ENCODE measurements around the gene DGLUCY.
A peak's percentile ranks its signal among the peaks of the same experiment; 100 is the strongest.
"Not testable (repeated sequence)": the region's sequence is repeated elsewhere in the genome, so short reads cannot be mapped to it uniquely, and the experiment has no call there.

Gene DGLUCY

DNA sequence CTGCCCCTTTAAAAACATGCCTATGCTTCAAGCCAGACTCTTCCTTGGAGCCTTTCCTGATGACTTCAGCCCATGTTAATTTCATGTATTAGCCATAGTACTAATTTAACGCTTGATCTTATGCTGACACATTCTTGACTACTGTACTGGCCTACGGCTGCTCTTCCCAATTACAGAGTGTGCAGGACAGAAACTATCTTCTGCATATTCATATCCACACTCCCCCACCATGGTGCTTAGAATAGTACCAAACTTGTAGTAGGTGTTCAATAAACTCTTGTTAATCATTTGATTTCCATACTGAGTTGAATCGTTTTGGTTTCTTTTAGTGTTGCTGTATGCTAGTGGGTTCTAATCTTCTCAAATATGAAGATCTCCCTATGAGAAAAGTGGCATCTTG lies 21.8 kb upstream of the DGLUCY start:
- ATAC-seq (ENCODE audit: low read depth) = no peak

DNA sequence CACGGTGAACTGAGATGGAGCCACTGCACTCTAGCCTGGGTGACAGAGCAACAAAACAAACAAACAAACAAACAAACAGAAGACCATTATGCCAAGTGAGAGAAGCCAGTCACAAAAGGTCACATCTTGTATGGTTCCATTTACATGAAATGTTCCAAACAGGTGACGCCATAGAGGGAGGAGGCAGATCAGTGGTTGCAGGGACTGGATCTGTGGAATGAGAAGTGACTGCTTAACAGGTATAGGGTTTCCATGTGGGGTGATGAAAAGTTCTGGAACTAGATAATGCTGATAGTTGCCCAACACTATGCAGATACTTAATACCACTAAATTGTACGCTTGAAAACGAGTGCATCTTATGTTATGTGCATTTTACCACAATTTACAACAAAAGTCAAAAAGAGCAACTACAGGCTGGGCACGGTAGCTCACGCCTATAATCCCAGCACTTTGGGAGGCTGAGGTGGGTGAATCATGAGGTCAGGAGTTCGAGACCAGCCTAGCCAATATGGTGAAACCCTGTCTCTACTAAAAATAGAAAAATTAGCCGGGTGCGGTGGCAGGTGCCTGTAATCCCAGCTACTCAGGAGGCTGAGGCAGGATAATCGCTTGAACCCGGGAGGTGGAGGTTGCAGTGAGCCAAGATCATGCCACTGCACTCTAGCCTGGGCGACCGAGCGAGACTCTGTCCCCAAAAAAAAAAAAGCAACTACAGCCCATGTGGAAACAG lies 20.0 kb upstream of the DGLUCY start:
- H3K4me1 Mint-ChIP-seq; H3K27ac Mint-ChIP-seq; H3K36me3 Mint-ChIP-seq; H3K4me3 Mint-ChIP-seq; ATAC-seq (ENCODE audit: low read depth); H3K27me3 Mint-ChIP-seq; DNase-seq (ENCODE audit: low spot score in 2 of 2); H3K9me3 Mint-ChIP-seq: not testable (repeated sequence)

More for the DNA sequence above, 21.8 kb upstream of the DGLUCY start:
- no peaks in the 10 kb centered on the region for H3K9me3 Mint-ChIP-seq
- no peak overlapping the region for H3K4me3 Mint-ChIP-seq
- H3K27me3 Mint-ChIP-seq = no peaks in the 10 kb centered on the region
- no peak overlapping the region for H3K27ac Mint-ChIP-seq
- H3K4me1 Mint-ChIP-seq = peaks cover 8% of the 10 kb centered on the region
- no peak for DNase-seq (ENCODE audit: low spot score in 2 of 2)
- peaks cover 2% of the 10 kb centered on the region for H3K36me3 Mint-ChIP-seq

DNA sequence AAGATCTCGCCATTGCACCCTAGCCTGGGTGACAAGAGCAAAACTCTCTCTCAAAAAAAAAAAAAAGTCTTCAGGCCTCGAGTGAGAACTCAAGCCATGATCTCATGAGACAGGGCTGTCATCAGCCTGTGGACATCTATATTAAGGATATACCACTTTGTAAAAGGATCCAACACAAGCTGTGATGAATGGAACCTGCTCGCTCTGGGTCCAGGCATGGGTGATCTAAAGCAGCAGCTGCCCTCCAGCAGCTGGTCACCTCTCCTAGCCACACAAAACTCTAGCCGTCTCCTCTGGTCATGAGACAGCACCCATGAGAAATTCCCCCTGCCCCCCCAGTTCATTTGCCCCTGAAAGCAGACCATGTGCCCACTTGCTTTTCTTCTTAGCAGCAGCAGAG lies 19.1 kb upstream of the DGLUCY start:
- Mint-ChIP-seq H3K27me3 (no peaks in the 10 kb centered on the region), H3K27ac (no peak overlapping the region), H3K4me1 (no peaks in the 10 kb centered on the region), H3K36me3 (peaks cover 2% of the 10 kb centered on the region), H3K4me3 (no peak overlapping the region), H3K9me3 (no peaks in the 10 kb centered on the region)
- DNase-seq (ENCODE audit: low spot score in 2 of 2) = no peak
- no peak for ATAC-seq (ENCODE audit: low read depth)

DNA sequence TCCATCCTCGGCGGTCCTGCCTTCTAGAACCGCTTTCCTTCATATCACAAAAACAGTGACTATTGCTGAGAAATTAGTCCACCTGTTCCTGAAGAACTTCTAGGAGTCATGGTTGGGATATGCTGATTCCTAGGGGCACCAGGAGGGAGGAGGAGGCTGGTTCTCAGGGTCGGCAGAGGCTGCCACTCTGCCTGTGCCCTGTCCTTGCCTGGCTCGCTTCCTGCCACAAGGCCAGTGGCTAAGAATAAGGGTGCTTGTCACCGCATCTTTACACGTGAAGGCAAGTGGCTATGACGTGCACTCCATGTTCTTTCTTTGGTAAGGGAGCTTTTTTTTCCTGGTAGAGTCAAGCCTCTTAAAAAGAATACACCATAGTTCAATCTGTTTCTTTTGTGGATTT lies 18.7 kb upstream of the DGLUCY start:
- Mint-ChIP-seq H3K36me3 (peaks cover 2% of the 10 kb centered on the region), H3K9me3 (no peaks in the 10 kb centered on the region), H3K4me3 (no peak overlapping the region), H3K4me1 (no peaks in the 10 kb centered on the region), H3K27ac (no peak overlapping the region), H3K27me3 (no peaks in the 10 kb centered on the region)
- no peak for ATAC-seq (ENCODE audit: low read depth)
- DNase-seq (ENCODE audit: low spot score in 2 of 2) = no peak

DNA sequence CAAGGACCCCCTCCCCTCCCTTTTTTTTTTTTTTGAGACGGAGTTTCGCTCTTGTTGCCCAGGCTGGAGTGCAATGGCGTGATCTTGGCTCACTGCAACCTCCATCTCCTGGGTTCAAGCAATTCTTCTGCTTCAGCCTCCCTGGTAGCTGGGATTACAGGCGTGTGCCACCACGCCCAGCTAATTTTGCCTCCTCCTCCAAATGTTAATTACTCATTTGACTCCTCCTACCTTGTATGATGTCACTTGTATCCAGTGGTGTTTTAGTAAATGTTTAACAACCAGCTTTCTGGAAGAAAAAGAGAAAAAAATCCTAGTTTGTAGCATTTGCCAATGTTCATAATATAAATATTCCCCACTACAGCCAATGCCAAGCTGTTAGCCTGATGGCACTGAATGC lies 16.2 kb upstream of the DGLUCY start:
- H3K36me3 Mint-ChIP-seq; H3K9me3 Mint-ChIP-seq; H3K27me3 Mint-ChIP-seq; H3K27ac Mint-ChIP-seq; ATAC-seq (ENCODE audit: low read depth); DNase-seq (ENCODE audit: low spot score in 2 of 2); H3K4me3 Mint-ChIP-seq; H3K4me1 Mint-ChIP-seq: not testable (repeated sequence)

DNA sequence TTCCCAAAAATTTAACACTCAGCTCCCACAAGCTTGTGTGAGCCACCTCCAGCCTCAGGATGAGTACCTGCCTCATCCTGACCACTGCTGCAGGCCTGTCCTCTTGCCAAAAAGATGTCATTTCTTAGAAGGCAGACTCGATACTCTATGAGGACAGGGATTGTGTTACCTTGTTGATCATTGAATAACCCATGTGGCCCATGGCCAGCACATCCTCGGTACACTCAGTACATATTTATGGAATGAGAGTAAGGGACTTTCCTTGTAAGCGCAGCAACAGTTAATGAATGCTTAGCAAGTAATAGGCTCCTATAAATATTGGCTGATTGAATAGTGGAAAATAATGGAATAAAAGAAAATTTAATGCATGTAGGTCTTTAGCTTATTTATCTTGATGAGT lies 15.3 kb upstream of the DGLUCY start:
- no peaks in the 10 kb centered on the region for H3K9me3 Mint-ChIP-seq
- DNase-seq (ENCODE audit: low spot score in 2 of 2) = no peak
- H3K4me1 Mint-ChIP-seq = no peaks in the 10 kb centered on the region
- H3K36me3 Mint-ChIP-seq = peaks cover 3% of the 10 kb centered on the region
- H3K27me3 Mint-ChIP-seq = no peaks in the 10 kb centered on the region
- H3K27ac Mint-ChIP-seq = no peak overlapping the region
- no peak overlapping the region for H3K4me3 Mint-ChIP-seq
- ATAC-seq (ENCODE audit: low read depth) = no peak

- Mint-ChIP-seq H3K4me3 (no peak overlapping the region), H3K27ac (no peak overlapping the region), H3K4me1 (no peaks in the 10 kb centered on the region), H3K9me3 (no peaks in the 10 kb centered on the region), H3K36me3 (peaks cover 4% of the 10 kb centered on the region), H3K27me3 (no peaks in the 10 kb centered on the region)
- ATAC-seq (ENCODE audit: low read depth) (no peak), DNase-seq (ENCODE audit: low spot score in 2 of 2) (no peak)
Observed at GRCh38 chr14:91100102-91100501, 13.8 kb upstream of the DGLUCY start.

- H3K36me3 Mint-ChIP-seq = peaks cover 4% of the 10 kb centered on the region
- no peak overlapping the region for H3K27ac Mint-ChIP-seq
- H3K4me1 Mint-ChIP-seq = peaks cover 6% of the 10 kb centered on the region
- no peaks in the 10 kb centered on the region for H3K27me3 Mint-ChIP-seq
- H3K9me3 Mint-ChIP-seq = no peaks in the 10 kb centered on the region
- no peak overlapping the region for H3K4me3 Mint-ChIP-seq
- DNase-seq (ENCODE audit: low spot score in 2 of 2) = no peak
- no peak for ATAC-seq (ENCODE audit: low read depth)
Observed at GRCh38 chr14:91103116-91103515, 10.8 kb upstream of the DGLUCY start.

DNA sequence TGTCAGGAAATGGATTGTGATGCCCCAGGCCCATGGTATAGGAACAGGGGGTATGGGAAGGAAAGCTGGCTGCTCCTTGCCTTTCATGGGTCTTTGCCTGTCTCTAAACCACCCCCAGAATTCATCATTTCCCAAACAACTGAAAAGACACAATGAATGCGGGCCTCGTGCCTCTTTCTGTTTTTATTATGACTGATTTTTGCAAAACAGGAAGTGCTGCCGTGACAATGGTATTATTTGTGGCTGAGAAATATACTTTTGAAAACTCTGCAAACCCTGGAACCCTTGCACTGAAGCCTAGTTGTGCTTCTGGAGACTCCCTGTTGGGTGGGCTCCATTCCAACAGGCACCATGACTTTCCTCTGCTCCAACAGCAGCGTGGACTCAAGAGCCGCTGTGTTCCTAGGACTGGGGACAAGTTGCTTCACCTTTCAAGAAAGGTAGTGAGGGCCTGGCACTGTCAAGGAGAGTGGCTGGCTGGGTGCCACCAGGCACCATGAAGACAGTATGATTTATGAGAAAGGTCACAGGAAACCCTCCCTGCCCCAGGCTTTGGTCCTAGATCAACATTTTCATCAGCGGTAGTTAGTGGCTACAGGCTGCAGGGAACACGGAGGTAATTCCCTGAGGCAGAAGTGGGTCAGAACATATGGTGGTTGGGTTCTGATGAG lies 4.8 kb upstream of the DGLUCY start:
- Mint-ChIP-seq H3K27me3 (no peaks in the 10 kb centered on the region), H3K9me3 (no peaks in the 10 kb centered on the region), H3K27ac (peak overlapping the region; percentile 73), H3K4me1 (peaks cover 31% of the 10 kb centered on the region), H3K4me3 (no peak overlapping the region), H3K36me3 (peaks cover 1% of the 10 kb centered on the region)
- ATAC-seq (ENCODE audit: low read depth) = no peak
- no peak for DNase-seq (ENCODE audit: low spot score in 2 of 2)

DNA sequence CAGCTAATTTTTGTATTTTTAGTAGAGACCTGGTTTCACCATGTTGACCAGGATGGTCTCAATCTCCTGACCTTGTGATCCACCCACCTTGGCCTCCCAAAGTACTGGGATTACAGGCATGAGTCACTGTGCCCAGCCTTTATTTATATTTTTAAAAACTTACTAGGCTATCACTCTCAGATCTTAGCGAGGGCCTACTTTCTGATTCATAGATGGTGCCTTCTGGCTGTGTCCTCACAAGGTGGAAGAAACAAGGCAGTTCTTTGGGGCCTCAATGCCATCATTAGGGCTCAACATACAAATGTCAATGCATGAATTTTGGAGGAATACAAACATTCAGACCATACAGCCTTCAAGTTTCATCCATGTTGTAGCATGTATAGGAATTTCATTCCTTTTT lies 2.4 kb upstream of the DGLUCY start:
- DNase-seq (ENCODE audit: low spot score in 2 of 2) (no peak), ATAC-seq (ENCODE audit: low read depth) (no peak)
- H3K27me3 Mint-ChIP-seq = no peaks in the 10 kb centered on the region
- H3K9me3 Mint-ChIP-seq = no peaks in the 10 kb centered on the region
- H3K36me3 Mint-ChIP-seq = peaks cover 5% of the 10 kb centered on the region
- H3K4me1 Mint-ChIP-seq = peaks cover 40% of the 10 kb centered on the region
- H3K27ac Mint-ChIP-seq = no peak overlapping the region
- no peak overlapping the region for H3K4me3 Mint-ChIP-seq

- peak overlapping the region; percentile 28 for H3K4me3 Mint-ChIP-seq
- DNase-seq (ENCODE audit: low spot score in 2 of 2) (no peak), ATAC-seq (ENCODE audit: low read depth) (no peak)
- H3K27ac Mint-ChIP-seq = peak overlapping the region; percentile 80
- H3K4me1 Mint-ChIP-seq = peaks cover 45% of the 10 kb centered on the region
- H3K9me3 Mint-ChIP-seq = no peaks in the 10 kb centered on the region
- no peaks in the 10 kb centered on the region for H3K27me3 Mint-ChIP-seq
- peaks cover 6% of the 10 kb centered on the region for H3K36me3 Mint-ChIP-seq
Observed at GRCh38 chr14:91112194-91112593, 1.7 kb upstream of the DGLUCY start.

DNA sequence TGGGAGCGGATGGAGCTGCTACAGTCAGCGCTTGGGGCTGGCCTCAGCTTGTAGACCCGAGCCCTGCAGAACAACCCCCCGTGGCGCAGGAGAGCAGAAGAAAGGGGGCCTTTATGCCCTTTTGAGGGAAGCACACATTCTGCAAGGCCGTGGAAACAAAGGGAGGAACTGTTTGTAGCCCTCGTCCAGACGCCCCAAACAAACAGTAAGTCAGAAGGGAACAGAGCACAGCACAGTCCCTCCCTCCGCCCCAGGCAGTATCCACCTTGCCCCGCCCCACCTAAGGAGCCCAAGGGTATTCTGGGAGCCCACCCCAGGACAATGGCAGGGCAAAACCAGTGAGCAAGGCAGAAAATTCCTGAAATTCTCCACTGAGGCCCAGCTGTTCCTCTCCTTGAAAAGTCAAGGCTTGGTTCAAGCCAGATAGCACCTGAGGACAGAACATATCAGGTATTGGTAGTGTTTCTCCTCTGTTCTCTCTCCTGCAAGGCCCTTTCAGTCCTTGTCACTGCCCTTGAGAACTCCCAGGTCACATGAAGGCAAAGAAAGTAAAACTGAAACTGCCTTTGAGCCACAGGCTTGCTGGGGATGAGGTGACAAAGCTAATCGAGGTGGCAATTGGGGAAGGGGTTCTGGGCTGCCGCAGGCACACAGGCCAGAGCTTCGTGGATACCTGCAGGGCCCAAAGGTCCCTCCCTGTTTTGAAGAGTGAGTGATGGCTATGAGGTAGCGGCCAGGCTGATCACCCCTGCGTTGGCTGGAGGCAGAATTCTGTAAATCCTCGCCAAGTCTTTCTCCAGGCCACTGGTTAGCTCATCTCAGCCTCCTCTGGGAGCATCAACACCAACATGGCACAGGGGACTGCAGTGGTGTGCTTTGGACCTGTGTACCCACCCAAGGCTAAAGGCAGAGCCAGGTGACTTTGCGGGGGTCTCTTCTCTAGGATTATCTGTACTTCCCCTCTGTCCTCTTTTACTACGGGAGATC lies 499 bp downstream of the DGLUCY start:
- Mint-ChIP-seq H3K4me3 (peak overlapping the region; percentile 86), H3K36me3 (peaks cover 21% of the 10 kb centered on the region), H3K4me1 (peaks cover 39% of the 10 kb centered on the region), H3K27ac (peak overlapping the region; percentile 92), H3K9me3 (no peaks in the 10 kb centered on the region), H3K27me3 (no peaks in the 10 kb centered on the region)
- DNase-seq (ENCODE audit: low spot score in 2 of 2) = peak; percentile 52 to 62
- ATAC-seq (ENCODE audit: low read depth) = peak; percentile 80

- peaks cover 42% of the 10 kb centered on the region for H3K4me1 Mint-ChIP-seq
- ATAC-seq (ENCODE audit: low read depth) (no peak), DNase-seq (ENCODE audit: low spot score in 2 of 2) (no peak)
- peak overlapping the region; percentile 86 for H3K4me3 Mint-ChIP-seq
- H3K27ac Mint-ChIP-seq = peak overlapping the region; percentile 89
- H3K27me3 Mint-ChIP-seq = no peaks in the 10 kb centered on the region
- H3K36me3 Mint-ChIP-seq = peaks cover 31% of the 10 kb centered on the region
- H3K9me3 Mint-ChIP-seq = no peaks in the 10 kb centered on the region
Observed at GRCh38 chr14:91115986-91116770, 2.3 kb downstream of the DGLUCY start.
